ENCODE results near the gene KRT83.
A peak's percentile ranks its signal among the peaks of the same experiment; 100 is the strongest.

Gene KRT83

GRCh38 chr12:52295663-52296062, 25.5 kb downstream of the KRT83 start:
- TF ChIP-seq, protein P1, sequence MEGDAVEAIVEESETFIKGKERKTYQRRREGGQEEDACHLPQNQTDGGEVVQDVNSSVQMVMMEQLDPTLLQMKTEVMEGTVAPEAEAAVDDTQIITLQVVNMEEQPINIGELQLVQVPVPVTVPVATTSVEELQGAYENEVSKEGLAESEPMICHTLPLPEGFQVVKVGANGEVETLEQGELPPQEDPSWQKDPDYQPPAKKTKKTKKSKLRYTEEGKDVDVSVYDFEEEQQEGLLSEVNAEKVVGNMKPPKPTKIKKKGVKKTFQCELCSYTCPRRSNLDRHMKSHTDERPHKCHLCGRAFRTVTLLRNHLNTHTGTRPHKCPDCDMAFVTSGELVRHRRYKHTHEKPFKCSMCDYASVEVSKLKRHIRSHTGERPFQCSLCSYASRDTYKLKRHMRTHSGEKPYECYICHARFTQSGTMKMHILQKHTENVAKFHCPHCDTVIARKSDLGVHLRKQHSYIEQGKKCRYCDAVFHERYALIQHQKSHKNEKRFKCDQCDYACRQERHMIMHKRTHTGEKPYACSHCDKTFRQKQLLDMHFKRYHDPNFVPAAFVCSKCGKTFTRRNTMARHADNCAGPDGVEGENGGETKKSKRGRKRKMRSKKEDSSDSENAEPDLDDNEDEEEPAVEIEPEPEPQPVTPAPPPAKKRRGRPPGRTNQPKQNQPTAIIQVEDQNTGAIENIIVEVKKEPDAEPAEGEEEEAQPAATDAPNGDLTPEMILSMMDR (conservative IDR thresholded peaks at IDR 0.05; ENCODE audit: low read length), result no peak
- TF ChIP-seq EZH2phosphoT487 (IDR thresholded peaks at IDR 0.05; ENCODE audit: borderline replicate concordance), result no peak

GRCh38 chr12:52294803-52295202, 26.4 kb downstream of the KRT83 start:
- no peaks in the 10 kb centered on the region for H3K36me3 ChIP-seq (ENCODE audit: insufficient read depth, low read length)
- no peak overlapping the region for H3K4me3 ChIP-seq (ENCODE audit: low read length, poor library complexity, severe bottlenecking)
- peaks cover 29% of the 10 kb centered on the region for H3K4me1 ChIP-seq (ENCODE audit: insufficient read depth, low read length, poor library complexity, severe bottlenecking)
- TF ChIP-seq, protein P1 (conservative IDR thresholded peaks at IDR 0.05; ENCODE audit: low read length), result no peak
- TF ChIP-seq EZH2phosphoT487 (IDR thresholded peaks at IDR 0.05; ENCODE audit: borderline replicate concordance), result no peak
- no peaks in the 10 kb centered on the region for H3K79me2 ChIP-seq (ENCODE audit: insufficient read depth, low read length)
- H3K27me3 ChIP-seq (ENCODE audit: insufficient read depth, low read length, poor library complexity, severe bottlenecking), result no peaks in the 10 kb centered on the region
- no peaks in the 10 kb centered on the region for H3F3A ChIP-seq (ENCODE audit: low read depth)
- H3K4me2 ChIP-seq (ENCODE audit: low read depth, low read length, poor library complexity, severe bottlenecking), result peak overlapping the region; percentile 1
- H3K9me3 ChIP-seq (ENCODE audit: insufficient read depth, low read depth, low read length), result no peaks in the 10 kb centered on the region
- no peak overlapping the region for H2AFZ ChIP-seq (ENCODE audit: low read length)
- H3K9ac ChIP-seq (ENCODE audit: low read depth, low read length, poor library complexity, severe bottlenecking), result no peak overlapping the region
- H4K20me1 ChIP-seq (ENCODE audit: insufficient read depth, low read length, poor library complexity, severe bottlenecking), result no peaks in the 10 kb centered on the region
- H3K9me2 ChIP-seq (replicated peaks; ENCODE audit: low read depth, low read length), result no peaks in the 10 kb centered on the region

More at GRCh38 chr12:52295663-52296062, 25.5 kb downstream of the KRT83 start:
- Histone ChIP-seq H3K27me3 (ENCODE audit: insufficient read depth, low read length, poor library complexity, severe bottlenecking) (no peaks in the 10 kb centered on the region), H3K4me2 (ENCODE audit: low read depth, low read length, poor library complexity, severe bottlenecking) (no peak overlapping the region), H3K9me2 (replicated peaks; ENCODE audit: low read depth, low read length) (no peaks in the 10 kb centered on the region), H3K9me3 (ENCODE audit: insufficient read depth, low read depth, low read length) (no peaks in the 10 kb centered on the region), H3K9ac (ENCODE audit: low read depth, low read length, poor library complexity, severe bottlenecking) (no peak overlapping the region), H3K4me3 (ENCODE audit: low read length, poor library complexity, severe bottlenecking) (no peak overlapping the region), H3K79me2 (ENCODE audit: insufficient read depth, low read length) (no peaks in the 10 kb centered on the region), H3F3A (ENCODE audit: low read depth) (no peaks in the 10 kb centered on the region), H2AFZ (ENCODE audit: low read length) (no peak overlapping the region), H3K4me1 (ENCODE audit: insufficient read depth, low read length, poor library complexity, severe bottlenecking) (peaks cover 29% of the 10 kb centered on the region), H4K20me1 (ENCODE audit: insufficient read depth, low read length, poor library complexity, severe bottlenecking) (no peaks in the 10 kb centered on the region), H3K36me3 (ENCODE audit: insufficient read depth, low read length) (no peaks in the 10 kb centered on the region)

GRCh38 chr12:52293926-52294325, 27.3 kb downstream of the KRT83 start:
- H2AFZ ChIP-seq (ENCODE audit: low read length), result no peak overlapping the region
- H3K9me3 ChIP-seq (ENCODE audit: insufficient read depth, low read depth, low read length), result no peaks in the 10 kb centered on the region
- no peak for TF ChIP-seq EZH2phosphoT487 (IDR thresholded peaks at IDR 0.05; ENCODE audit: borderline replicate concordance)
- TF ChIP-seq, protein P1 (conservative IDR thresholded peaks at IDR 0.05; ENCODE audit: low read length), result no peak
- H3K27me3 ChIP-seq (ENCODE audit: insufficient read depth, low read length, poor library complexity, severe bottlenecking), result no peaks in the 10 kb centered on the region
- no peaks in the 10 kb centered on the region for H3K36me3 ChIP-seq (ENCODE audit: insufficient read depth, low read length)
- no peak overlapping the region for H3K4me3 ChIP-seq (ENCODE audit: low read length, poor library complexity, severe bottlenecking)
- no peaks in the 10 kb centered on the region for H4K20me1 ChIP-seq (ENCODE audit: insufficient read depth, low read length, poor library complexity, severe bottlenecking)
- H3F3A ChIP-seq (ENCODE audit: low read depth), result no peaks in the 10 kb centered on the region
- H3K9me2 ChIP-seq (replicated peaks; ENCODE audit: low read depth, low read length), result no peaks in the 10 kb centered on the region
- no peaks in the 10 kb centered on the region for H3K79me2 ChIP-seq (ENCODE audit: insufficient read depth, low read length)
- H3K4me2 ChIP-seq (ENCODE audit: low read depth, low read length, poor library complexity, severe bottlenecking), result no peak overlapping the region
- H3K9ac ChIP-seq (ENCODE audit: low read depth, low read length, poor library complexity, severe bottlenecking), result no peak overlapping the region
- H3K4me1 ChIP-seq (ENCODE audit: insufficient read depth, low read length, poor library complexity, severe bottlenecking), result peaks cover 29% of the 10 kb centered on the region

Data from Loucy (cell line).